SK-N-SH (cell line): ENCODE data around the gene STARD13. TPM values are rescaled to one million over a fixed set of nuclear protein-coding genes. Genes with fewer than 3 reads are reported as not detected.

Experiments
- CTCF ChIA-PET: fragments of 300-600, 350-600 bp; formaldehyde crosslinking; extraction: SDS; loops from one replicate; lab custom pipeline; 2021; lab: Yijun Ruan, JAX
- POLR2A ChIA-PET: fragments of 350-600 bp; sonication (Branson Sonifier 250); formaldehyde crosslinking; extraction: SDS; loops from one replicate; lab custom pipeline; 2020; ENCODE audit warnings: antibody characterized with exemption, inconsistent platforms; lab: Yijun Ruan, JAX
- DNase-seq: peaks from one replicate; pipeline ENCODE4 v3.0.0; 2012
- H2AFZ ChIP-seq: fragments of 200-600 bp; sonication (generic); 2 replicates; pipeline ENCODE4 v1.8.1; 2016; ENCODE audit warnings: antibody characterized with exemption, mild to moderate bottlenecking, low read depth
- H3F3A ChIP-seq: fragments of 200-600 bp; sonication (generic); replicated peaks from 2 replicates; pipeline ENCODE3; 2016; ENCODE audit warnings: antibody characterized with exemption, mild to moderate bottlenecking; ENCODE audit not compliant: insufficient read depth
- H3K27ac ChIP-seq, 2 experiments: fragments of 200-500 bp in 1 of 2; fragments of 200-600 bp in 1 of 2; sonication (Bioruptor generic) in 1 of 2; sonication (generic), shearing (Covaris generic) in 1 of 2; 2 replicates each; pipeline versions ENCODE4 v1.5.1 to v1.6.1; 2014 to 2016; ENCODE audit warnings: low read depth in 2 of 2, inconsistent platforms in 1 of 2, low read length in 1 of 2, mild to moderate bottlenecking in 1 of 2, mixed read lengths in 1 of 2
- H3K27me3 ChIP-seq: fragments of 200-600 bp; sonication (generic), shearing (Covaris generic); 2 replicates; pipeline ENCODE4 v1.6.1; 2016; ENCODE audit warnings: mixed run types; ENCODE audit not compliant: insufficient read depth
- H3K36me3 ChIP-seq, 2 experiments: fragments of 200-500 bp in 1 of 2; fragments of 200-600 bp in 1 of 2; sonication (Bioruptor generic) in 1 of 2; sonication (generic) in 1 of 2; replicated peaks in 1 of 2; 2 replicates each; pipeline versions ENCODE3 to v1.5.1; 2014 to 2016; ENCODE audit warnings: low read length in 1 of 2, mild to moderate bottlenecking in 1 of 2; ENCODE audit not compliant: insufficient read depth in 2 of 2, control insufficient read depth in 1 of 2
- H3K4me1 ChIP-seq, 2 experiments: fragments of 200-500 bp in 1 of 2; fragments of 200-600 bp in 1 of 2; sonication (Bioruptor generic) in 1 of 2; sonication (generic), shearing (Covaris generic) in 1 of 2; 2 replicates each; pipeline versions ENCODE4 v1.5.1 to v1.6.1; 2014 to 2016; ENCODE audit warnings: low read depth in 1 of 2, low read length in 1 of 2, mixed run types in 1 of 2; ENCODE audit not compliant: insufficient read depth in 2 of 2, control insufficient read depth in 1 of 2
- H3K4me2 ChIP-seq: fragments of 200-600 bp; sonication (generic), shearing (Covaris generic); 2 replicates; pipeline ENCODE4 v1.6.1; 2017; ENCODE audit warnings: mixed run types
- H3K4me3 ChIP-seq, 2 experiments: fragments of 200-500 bp in 1 of 2; fragments of 200-600 bp in 1 of 2; sonication (Bioruptor generic) in 1 of 2; sonication (generic), shearing (Covaris generic) in 1 of 2; 2 replicates each; pipeline versions ENCODE4 v1.5.1 to v1.8.1; 2014 to 2016; ENCODE audit warnings: low read depth in 2 of 2, inconsistent platforms in 1 of 2, low read length in 1 of 2, mild to moderate bottlenecking in 1 of 2, mixed read lengths in 1 of 2, moderate library complexity in 1 of 2
- H3K79me2 ChIP-seq: fragments of 200-600 bp; sonication (generic); 2 replicates; pipeline ENCODE4 v1.8.1; 2017; ENCODE audit warnings: mild to moderate bottlenecking; ENCODE audit not compliant: insufficient read depth
- H3K9ac ChIP-seq: fragments of 200-600 bp; sonication (generic); 2 replicates; pipeline ENCODE4 v1.6.1; 2017; ENCODE audit warnings: mixed run types
- H3K9me2 ChIP-seq: fragments of 200-600 bp; sonication (generic); 2 replicates; pipeline ENCODE4 v1.6.1; 2017; ENCODE audit warnings: mixed run types
- H3K9me3 ChIP-seq: fragments of 200-600 bp; sonication (generic); 2 replicates; pipeline ENCODE4 v1.6.1; 2017; ENCODE audit warnings: mixed run types, mild to moderate bottlenecking, moderate library complexity
- H4K20me1 ChIP-seq: fragments of 200-600 bp; sonication (generic); 2 replicates; pipeline ENCODE4 v1.6.1; 2017; ENCODE audit warnings: mild to moderate bottlenecking, mixed run types; ENCODE audit not compliant: insufficient read depth
- CHD2 ChIP-seq: fragments of 150-350 bp; IDR thresholded peaks from 2 replicates; pipeline ENCODE4 v1.6.1; 2018; ENCODE audit warnings: low read length; ENCODE audit not compliant: partially characterized antibody
- CTCF ChIP-seq: fragments of 200-600 bp; sonication (generic); IDR thresholded peaks from 2 replicates; pipeline ENCODE4 v1.6.1; 2017; ENCODE audit warnings: antibody characterized with exemption, mild to moderate bottlenecking, moderate library complexity
- ELF1 ChIP-seq: IDR thresholded peaks from 2 replicates; pipeline ENCODE4 v1.4.0; 2012
- EP300 ChIP-seq, 2 experiments: IDR thresholded peaks; 2 replicates each; pipeline versions ENCODE4 v1.4.0 to v1.6.1; 2012; ENCODE audit warnings: borderline replicate concordance in 1 of 2, low read depth in 1 of 2, low read length in 1 of 2
- EZH2phosphoT487 ChIP-seq: fragments of 200-600 bp; sonication (generic); IDR thresholded peaks from 2 replicates; pipeline ENCODE4 v1.6.1; 2017; ENCODE audit warnings: low read depth, mixed run types, mild to moderate bottlenecking, antibody characterized with exemption, moderate library complexity, borderline replicate concordance
- FOSL2 ChIP-seq: IDR thresholded peaks from 2 replicates; pipeline ENCODE4 v1.4.0; 2012; ENCODE audit warnings: low read depth, mild to moderate bottlenecking, moderate library complexity, borderline replicate concordance
- FOXM1 ChIP-seq: IDR thresholded peaks from 2 replicates; pipeline ENCODE4 v1.4.0; 2012; ENCODE audit warnings: low read depth, mild to moderate bottlenecking
- GATA2 ChIP-seq: sonication (generic); formaldehyde crosslinking; IDR thresholded peaks from 2 replicates; pipeline ENCODE4 v1.5.0; 2020; ENCODE audit warnings: mild to moderate bottlenecking, missing genetic modification reagents
- IRF3 ChIP-seq: fragments of 150-350 bp; IDR thresholded peaks from 2 replicates; pipeline ENCODE4 v1.6.1; 2016; ENCODE audit warnings: mild to moderate bottlenecking, low read depth, low read length
- JUND ChIP-seq: IDR thresholded peaks from 2 replicates; pipeline ENCODE4 v1.4.0; 2012
- MXI1 ChIP-seq: IDR thresholded peaks from 2 replicates; pipeline ENCODE4 v1.6.1; 2012; ENCODE audit warnings: mild to moderate bottlenecking, low read depth, low read length, improper control_type of control experiment
- NRF1 ChIP-seq: IDR thresholded peaks from 2 replicates; pipeline ENCODE4 v1.6.1; 2012; ENCODE audit warnings: low read depth, mild to moderate bottlenecking, low read length
- PBX3 ChIP-seq: IDR thresholded peaks from 2 replicates; pipeline ENCODE4; 2012
- POLR2AphosphoS5 ChIP-seq: IDR thresholded peaks from 2 replicates; pipeline ENCODE4 v1.6.1; 2012; ENCODE audit warnings: low read depth, low read length
- RAD21 ChIP-seq: IDR thresholded peaks from 2 replicates; pipeline ENCODE4 v1.6.1; 2012; ENCODE audit warnings: mild to moderate bottlenecking, low read length
- RFX5 ChIP-seq: IDR thresholded peaks from 2 replicates; pipeline ENCODE4 v1.6.1; 2012; ENCODE audit warnings: mild to moderate bottlenecking, improper control_type of control experiment, low read length
- RXRA ChIP-seq: IDR thresholded peaks from 2 replicates; pipeline ENCODE4 v1.4.0; 2012; ENCODE audit warnings: low read depth, mild to moderate bottlenecking, borderline replicate concordance
- SIN3A ChIP-seq: IDR thresholded peaks from 2 replicates; pipeline ENCODE4 v1.6.1; 2012; ENCODE audit warnings: low read depth, mild to moderate bottlenecking, low read length, moderate library complexity, borderline replicate concordance
- SMC3 ChIP-seq: IDR thresholded peaks from 2 replicates; pipeline ENCODE4 v1.6.1; 2012; ENCODE audit warnings: low read depth, low read length, improper control_type of control experiment
- TAF1 ChIP-seq: IDR thresholded peaks from 2 replicates; pipeline ENCODE4 v1.6.1; 2012; ENCODE audit warnings: low read depth, mild to moderate bottlenecking, low read length, moderate library complexity, borderline replicate concordance
- TCF12 ChIP-seq: IDR thresholded peaks from 2 replicates; pipeline ENCODE4 v1.4.0; 2012
- TEAD4 ChIP-seq: IDR thresholded peaks from 2 replicates; pipeline ENCODE4 v1.4.0; 2012; ENCODE audit warnings: mild to moderate bottlenecking, borderline replicate concordance; ENCODE audit not compliant: insufficient read depth
- YY1 ChIP-seq: IDR thresholded peaks from 2 replicates; pipeline ENCODE4 v1.4.0; 2012; ENCODE audit warnings: low read depth, mild to moderate bottlenecking
- ZBTB33 ChIP-seq: IDR thresholded peaks from 2 replicates; pipeline ENCODE4 v1.4.0; 2012; ENCODE audit warnings: low read depth, borderline replicate concordance
- WGBS: methylation state at CpG from one replicate; pipeline ENCODE4 v1.1.6; 2017; ENCODE audit warnings: low lambda C conversion rate; 5-methylcytosine and 5-hydroxymethylcytosine counted together
- polyA plus RNA-seq, 3 experiments: library from polyadenylated mRNA; depleted of rRNA; stranded (reverse); fragments of >200 nt; gene quantifications; 2 replicates each; pipeline ENCODE4 v1.2.3, GENCODE V29; 2012

Gene STARD13
- polyA plus RNA-seq (2012; rRNA removed) = 5.7 and 6.6 TPM in 2 replicates
- polyA plus RNA-seq (2012; cell fraction: cytosol; rRNA removed) = 4.8 TPM in 2 replicates
- polyA plus RNA-seq (2012; cell fraction: nucleus; rRNA removed) = 11.0 and 14.0 TPM in 2 replicates

- H3K4me2 ChIP-seq = peak within 1 kb of the TSS; percentile 63
- H3K79me2 ChIP-seq = peaks cover 47% of the 10 kb centered on the region
- no peaks in the 10 kb centered on the region for H3K9me3 ChIP-seq
- peak within 1 kb of the TSS; percentile 66 to 93 for H3K27ac ChIP-seq
- H3K27me3 ChIP-seq = no peaks in the 10 kb centered on the region
- ChIA-PET POLR2A (no interaction called here), CTCF (interaction anchor here (1.4 kb wide), 1 partner anchor 258 kb away, joined by 3 read pairs; no protein-coding TSS in a partner anchor)
- H3K9me2 ChIP-seq = no peaks in the 10 kb centered on the region
- peak within 1 kb of the TSS; percentile 59 to 66 for H3K4me3 ChIP-seq
- WGBS = 50% methylated on average over 20 of the region's 20 CpGs
- H3F3A ChIP-seq = peaks cover 39% of the 10 kb centered on the region
- H2AFZ ChIP-seq = peak within 1 kb of the TSS; percentile 78
- peaks cover 3 to 22% of the 10 kb centered on the region in 2 experiments; a peak in 3 of 4 replicates for H3K4me1 ChIP-seq
- H3K36me3 ChIP-seq = no peaks in the 10 kb centered on the region
- H4K20me1 ChIP-seq = no peaks in the 10 kb centered on the region
- DNase-seq = peak; percentile 51
- peak within 1 kb of the TSS; percentile 81 for H3K9ac ChIP-seq
- TF ChIP-seq JUND (no peak), TCF12 (peak; percentile 31; the same call in 1 of the 2 replicates), PBX3 (no peak), EZH2phosphoT487 (no peak), RFX5 (no peak), GATA2 (no peak), ELF1 (no peak), NRF1 (no peak), TEAD4 (no peak), FOXM1 (no peak), RXRA (no peak), CHD2 (no peak), RAD21 (peak; percentile 5; the same call in 1 of the 2 replicates), CTCF (peak; percentile 41), YY1 (no peak), TAF1 (peak; percentile 87), IRF3 (no peak), ZBTB33 (no peak), SMC3 (no peak), POLR2AphosphoS5 (peak; percentile 78), MXI1 (no peak), SIN3A (peak; percentile 48; the same call in 1 of the 2 replicates), EP300 (IDR thresholded peaks at IDR 0.05; ENCODE audit: borderline replicate concordance in 1 of 2, low read depth in 1 of 2, low read length in 1 of 2) (no peak), FOSL2 (no peak; the same call in 1 of the 2 replicates)
These were observed at the start of gene STARD13 for GRCh38 chr13:33285420-33286124. Gene STARD13, minus strand, starts transcription at chr13:33285755. Its CDS starts 117 bp downstream, at chr13:33285638.
